Measurements from ENCODE around the gene TMEM200B. TPM values are rescaled to one million over a fixed set of nuclear protein-coding genes. Genes with fewer than 3 reads are reported as not detected.

Gene TMEM200B
- total RNA-seq, 1 experiment from 2014 or later: 12.6 TPM

DNA sequence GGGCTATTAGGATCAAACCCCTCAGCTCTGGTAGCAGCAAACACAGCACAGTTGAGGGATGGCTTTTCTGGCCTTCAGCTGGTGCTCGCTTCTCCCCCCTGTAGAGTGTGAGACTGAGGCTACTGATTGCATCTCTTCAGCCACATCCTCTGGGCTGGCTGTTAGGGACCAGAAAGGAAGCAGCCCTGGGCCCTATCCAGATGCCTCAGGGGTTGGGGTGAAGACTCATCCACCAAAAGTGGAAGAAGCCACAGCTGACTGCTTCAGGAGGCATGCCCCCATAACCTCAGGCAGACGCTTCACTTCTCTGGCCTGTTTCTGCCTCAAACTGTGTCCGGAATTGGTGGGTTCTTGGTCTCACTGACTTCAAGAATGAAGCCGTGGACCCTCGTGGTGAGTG is 6.2 kb upstream of the TMEM200B start:
- TF ChIP-seq, protein P1, sequence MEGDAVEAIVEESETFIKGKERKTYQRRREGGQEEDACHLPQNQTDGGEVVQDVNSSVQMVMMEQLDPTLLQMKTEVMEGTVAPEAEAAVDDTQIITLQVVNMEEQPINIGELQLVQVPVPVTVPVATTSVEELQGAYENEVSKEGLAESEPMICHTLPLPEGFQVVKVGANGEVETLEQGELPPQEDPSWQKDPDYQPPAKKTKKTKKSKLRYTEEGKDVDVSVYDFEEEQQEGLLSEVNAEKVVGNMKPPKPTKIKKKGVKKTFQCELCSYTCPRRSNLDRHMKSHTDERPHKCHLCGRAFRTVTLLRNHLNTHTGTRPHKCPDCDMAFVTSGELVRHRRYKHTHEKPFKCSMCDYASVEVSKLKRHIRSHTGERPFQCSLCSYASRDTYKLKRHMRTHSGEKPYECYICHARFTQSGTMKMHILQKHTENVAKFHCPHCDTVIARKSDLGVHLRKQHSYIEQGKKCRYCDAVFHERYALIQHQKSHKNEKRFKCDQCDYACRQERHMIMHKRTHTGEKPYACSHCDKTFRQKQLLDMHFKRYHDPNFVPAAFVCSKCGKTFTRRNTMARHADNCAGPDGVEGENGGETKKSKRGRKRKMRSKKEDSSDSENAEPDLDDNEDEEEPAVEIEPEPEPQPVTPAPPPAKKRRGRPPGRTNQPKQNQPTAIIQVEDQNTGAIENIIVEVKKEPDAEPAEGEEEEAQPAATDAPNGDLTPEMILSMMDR (conservative IDR thresholded peaks at IDR 0.05): no peak
- H3K4me1 Mint-ChIP-seq: peaks cover 9 to 16% of the 10 kb centered on the region in 2 experiments
- Histone ChIP-seq H2BK5ac (ENCODE audit: insufficient read length, low read length) (no peak overlapping the region), H2BK120ac (ENCODE audit: low read depth, low read length, poor library complexity, severe bottlenecking) (no peak overlapping the region), H2AFZ (ENCODE audit: low read length) (no peak overlapping the region), H2BK12ac (ENCODE audit: insufficient read length, low read depth, low read length) (no peak overlapping the region), H3K79me2 (ENCODE audit: insufficient read depth, low read length) (no peaks in the 10 kb centered on the region), H3T11ph (ENCODE audit: low read length) (no peak overlapping the region), H4K91ac (ENCODE audit: insufficient read length, low read depth, low read length) (no peak overlapping the region), H3K4me2 (ENCODE audit: insufficient read depth, insufficient read length, low read length) (no peak overlapping the region), H3K4me1 (ENCODE audit: insufficient read depth, low read length) (peaks cover 2% of the 10 kb centered on the region; the same call in 1 of the 2 replicates), H3K27me3 (ENCODE audit: insufficient read depth, low read length) (no peaks in the 10 kb centered on the region; the same call in 1 of the 2 replicates), H2BK20ac (ENCODE audit: low read depth, low read length, poor library complexity, severe bottlenecking) (no peak overlapping the region), H3K56ac (ENCODE audit: insufficient read length, low read depth, low read length) (no peak overlapping the region), H2AK5ac (ENCODE audit: insufficient read length, low read length) (no peak overlapping the region), H3K4ac (ENCODE audit: low read depth, low read length) (no peak overlapping the region), H4K5ac (ENCODE audit: insufficient read length, low read depth, low read length) (no peak overlapping the region), H3K9me3 (ENCODE audit: control insufficient read depth, low read depth, low read length) (no peaks in the 10 kb centered on the region), H3K27ac (ENCODE audit: insufficient read length, low read depth, low read length) (no peak overlapping the region), H3K23ac (ENCODE audit: insufficient read length, low read depth, low read length) (no peak overlapping the region), H3K23me2 (ENCODE audit: insufficient read length, low read depth, low read length, poor library complexity, severe bottlenecking) (peaks cover 4% of the 10 kb centered on the region), H3K9ac (ENCODE audit: extremely low read depth, insufficient read length, low read length) (no peak overlapping the region), H2BK15ac (ENCODE audit: low read depth, low read length) (no peak overlapping the region), H3K14ac (ENCODE audit: insufficient read depth, low read length) (no peak overlapping the region), H4K8ac (replicated peaks; ENCODE audit: insufficient read length, low read depth, low read length) (no peak overlapping the region), H4K20me1 (ENCODE audit: control insufficient read depth, insufficient read depth, insufficient read length) (peaks cover 2% of the 10 kb centered on the region), H3K79me1 (ENCODE audit: insufficient read depth, low read depth, low read length, poor library complexity, severe bottlenecking) (no peaks in the 10 kb centered on the region), H3K18ac (ENCODE audit: insufficient read length, low read depth, low read length) (no peak overlapping the region)
- no peak overlapping the region for H3K4me3 Mint-ChIP-seq
- peaks cover 22% of the 10 kb centered on the region for H3K27me3 Mint-ChIP-seq (ENCODE audit: low read depth)
- DNase-seq: no peak
- no peak overlapping the region for H3K27ac Mint-ChIP-seq
- no peaks in the 10 kb centered on the region for H3K9me3 Mint-ChIP-seq
- WGBS (ENCODE audit: extremely low coverage, insufficient read length, low lambda C conversion rate): no CpG with 5 or more reads among the region's 5 CpGs
- no peaks in the 10 kb centered on the region for H3K36me3 Mint-ChIP-seq (ENCODE audit: insufficient read depth in 1 of 3, low read depth in 3 of 3)
